Activated naive CD8-positive, alpha-beta T cell treated with anti-CD3 and anti-CD28 coated beads, Interleukin-2, amount 10 ng/mL, durations not matched to agents 7 days and 5 days (primary cell): ENCODE results near the gene SYTL3. TPM values are rescaled to one million over a fixed set of nuclear protein-coding genes. Genes with fewer than 3 reads are reported as not detected.
"Not testable (repeated sequence)": the region's sequence is repeated elsewhere in the genome, so short reads cannot be mapped to it uniquely, and the experiment has no call there.

ENCODE experiments used
- ATAC-seq: fragments of 150-1000 bp; cut with Tn5 transposase; one replicate; pipeline ENCODE4 v1.10.0; 2021; ENCODE audit warnings: low read depth, moderate library complexity
- POLR2A ChIA-PET: fragments of 350-600 bp; sonication (Branson Sonifier 250); formaldehyde crosslinking; loops from one replicate; lab custom pipeline; 2021; ENCODE audit warnings: antibody characterized with exemption; lab: Charles Lee
- DNase-seq: peaks from one replicate; pipeline ENCODE4 v3.0.0; 2021
- H3K27ac Mint-ChIP-seq: one replicate; pipeline ENCODE4 v1.8.0; 2022; ENCODE audit warnings: mild to moderate bottlenecking, mixed read lengths
- H3K27me3 Mint-ChIP-seq: one replicate; pipeline ENCODE4 v1.8.0; 2022; ENCODE audit warnings: mild to moderate bottlenecking, moderate library complexity, mixed read lengths
- H3K36me3 Mint-ChIP-seq: one replicate; pipeline ENCODE4 v1.8.0; 2021; ENCODE audit warnings: mild to moderate bottlenecking, mixed read lengths
- H3K4me1 Mint-ChIP-seq: one replicate; pipeline ENCODE4 v1.8.0; 2021; ENCODE audit warnings: mixed read lengths
- H3K4me3 Mint-ChIP-seq: one replicate; pipeline ENCODE4 v1.8.0; 2022; ENCODE audit warnings: mild to moderate bottlenecking, moderate library complexity, mixed read lengths
- H3K9me3 Mint-ChIP-seq: one replicate; pipeline ENCODE4 v1.8.0; 2021; ENCODE audit warnings: mixed read lengths
- total RNA-seq, 2 experiments: library from RNA; stranded (reverse); gene quantifications; one replicate each; pipeline ENCODE4 v1.2.3, GENCODE V29; 2021

Gene SYTL3
- total RNA-seq, 2 experiments from 2014 or later: 65.3 to 71.7 TPM

DNA sequence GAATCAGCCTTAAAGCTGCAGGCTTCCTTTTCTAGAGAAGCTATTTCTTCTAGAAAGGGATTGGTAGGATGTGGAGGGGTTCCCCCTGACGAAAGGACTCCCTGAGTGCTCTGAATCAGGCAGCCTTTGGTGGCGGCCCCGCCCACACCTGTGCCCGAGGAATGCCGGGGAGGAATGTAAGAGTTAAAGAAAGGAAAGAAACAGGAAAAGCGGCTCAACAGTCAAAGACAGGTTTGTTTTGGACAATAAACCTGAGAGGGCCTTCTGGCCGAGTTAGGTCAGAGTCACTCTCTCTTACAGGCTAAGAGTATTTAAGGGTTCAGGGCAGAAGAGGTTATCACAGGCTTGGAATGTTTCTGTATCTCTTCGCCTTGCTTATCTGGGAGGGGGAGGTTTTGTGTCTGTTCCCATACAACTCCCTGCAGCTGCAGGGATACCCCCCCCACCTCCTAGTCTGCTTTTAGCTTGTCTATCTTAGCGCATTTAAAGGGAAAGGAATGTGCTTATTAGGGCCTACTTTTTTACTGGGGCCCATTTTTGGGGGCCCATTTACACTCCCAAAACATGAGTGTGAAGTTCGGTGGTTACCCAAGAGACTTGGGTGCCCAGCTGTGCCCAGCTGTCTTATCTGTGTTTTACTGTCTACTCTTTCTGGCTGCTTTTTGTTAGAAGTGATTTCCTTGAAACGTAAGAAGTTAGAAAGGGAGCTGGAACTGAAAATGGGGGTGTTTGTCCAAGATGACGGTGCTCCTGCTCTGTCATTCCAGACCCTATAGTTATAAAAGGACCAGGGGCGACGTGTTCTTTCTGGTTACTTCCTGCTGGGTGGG is 38.1 kb upstream of the SYTL3 start:
- Mint-ChIP-seq H3K27me3 (no peaks in the 10 kb centered on the region), H3K4me1 (no peaks in the 10 kb centered on the region), H3K4me3 (no peak overlapping the region), H3K9me3 (peaks cover 4% of the 10 kb centered on the region), H3K36me3 (peaks cover 34% of the 10 kb centered on the region), H3K27ac (no peak overlapping the region)
- DNase-seq (no peak), ATAC-seq (no peak)
- POLR2A ChIA-PET: interaction anchor here (1.1 kb wide), 1 partner anchor 163 kb away, joined by 5 read pairs; no protein-coding TSS in a partner anchor

DNA sequence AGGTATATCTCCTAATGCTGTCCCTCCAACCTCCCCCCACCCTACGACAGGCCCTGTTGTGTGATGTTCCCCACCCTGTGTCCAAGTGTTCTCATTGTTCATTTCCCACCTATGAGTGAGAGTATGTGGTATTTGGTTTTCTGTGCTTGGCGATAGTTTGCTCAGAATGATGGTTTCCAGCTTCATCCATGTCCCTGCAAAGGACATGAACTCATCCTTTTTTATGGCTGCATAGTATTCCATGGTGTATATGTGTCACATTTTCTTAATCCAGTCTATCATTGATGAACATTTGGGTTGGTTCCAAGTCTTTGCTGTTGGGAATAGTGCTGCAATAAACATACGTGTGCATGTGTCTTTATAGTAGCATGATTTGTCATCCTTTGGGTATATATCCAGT is 35.2 kb upstream of the SYTL3 start:
- ATAC-seq, H3K9me3 Mint-ChIP-seq, H3K27ac Mint-ChIP-seq, H3K4me3 Mint-ChIP-seq, H3K27me3 Mint-ChIP-seq, POLR2A ChIA-PET, H3K4me1 Mint-ChIP-seq, DNase-seq: not testable (repeated sequence)
- peaks cover 52% of the 10 kb centered on the region for H3K36me3 Mint-ChIP-seq

DNA sequence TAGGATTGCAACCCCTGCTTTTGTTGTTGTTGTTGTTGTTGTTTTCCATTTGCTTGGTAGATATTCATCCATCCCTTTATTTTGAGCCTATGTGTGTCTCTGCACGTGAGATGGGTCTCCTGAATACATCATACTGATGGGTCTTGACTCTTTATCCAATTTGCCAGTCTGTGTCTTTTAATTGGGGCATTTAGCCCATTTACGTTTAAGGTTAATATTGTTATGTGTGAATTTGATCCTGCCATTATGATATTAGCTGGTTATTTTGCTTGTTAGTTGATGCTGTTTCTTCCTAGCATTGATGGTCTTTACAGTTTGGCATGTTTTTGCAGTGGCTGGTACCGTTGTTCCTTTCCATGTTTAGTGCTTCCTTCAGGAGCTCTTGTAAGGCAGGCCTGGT is 31.6 kb upstream of the SYTL3 start:
- H3K4me3 Mint-ChIP-seq, H3K9me3 Mint-ChIP-seq, POLR2A ChIA-PET, DNase-seq, H3K4me1 Mint-ChIP-seq, H3K27me3 Mint-ChIP-seq, ATAC-seq, H3K27ac Mint-ChIP-seq: not testable (repeated sequence)
- peaks cover 50% of the 10 kb centered on the region for H3K36me3 Mint-ChIP-seq

DNA sequence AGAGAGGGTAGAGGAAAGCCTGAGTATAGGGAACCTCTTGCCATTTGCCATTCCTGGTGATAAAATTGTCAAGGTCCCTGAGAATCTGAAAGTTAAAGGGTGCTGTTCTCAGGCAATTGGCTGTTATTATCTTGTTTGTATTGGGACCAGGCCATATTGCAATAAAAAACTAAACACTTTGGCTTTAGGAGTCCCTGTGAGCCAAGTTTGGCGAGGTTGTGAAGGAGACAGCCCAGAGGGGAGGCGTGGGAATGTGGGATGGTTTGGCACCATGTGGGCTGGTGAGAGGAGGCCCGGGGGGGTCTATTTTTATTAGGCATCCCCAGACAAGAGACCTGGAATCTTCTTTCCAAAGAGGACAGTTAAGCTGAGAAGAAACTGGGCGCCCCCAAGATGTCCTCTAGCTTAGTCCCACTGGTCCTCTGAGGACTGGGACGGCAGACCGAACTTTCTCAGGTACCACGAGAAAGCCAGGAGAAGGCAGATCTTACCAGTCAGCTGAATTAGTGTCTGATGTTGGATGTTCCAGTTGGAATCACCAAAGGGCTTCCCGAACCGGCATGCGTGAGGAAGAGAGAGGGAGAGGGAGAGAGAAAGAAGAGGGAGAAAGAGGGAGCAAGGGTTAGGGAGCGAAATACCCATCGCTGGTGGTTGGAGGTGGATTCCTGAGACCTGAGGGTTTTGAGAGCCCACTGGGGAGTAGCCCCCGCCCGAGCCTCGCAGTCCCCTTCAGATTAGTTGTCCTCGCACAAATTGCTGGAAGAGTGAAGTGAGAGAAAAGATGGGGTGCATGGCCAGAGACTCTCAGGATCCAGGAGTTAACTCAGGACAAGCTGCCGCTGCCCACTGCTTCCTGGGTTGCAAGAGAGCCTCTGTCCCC is 29.7 kb upstream of the SYTL3 start:
- no peak for ATAC-seq
- Mint-ChIP-seq H3K9me3 (no peaks in the 10 kb centered on the region), H3K36me3 (peaks cover 39% of the 10 kb centered on the region), H3K27me3 (no peaks in the 10 kb centered on the region), H3K27ac (peak overlapping the region; percentile 36), H3K4me1 (peaks cover 3% of the 10 kb centered on the region), H3K4me3 (no peak overlapping the region)
- no peak for DNase-seq
- POLR2A ChIA-PET: interaction anchor here (1.2 kb wide), 1 partner anchor 61 kb away, joined by 3 read pairs; the partner anchor contains the start of gene TMEM181

DNA sequence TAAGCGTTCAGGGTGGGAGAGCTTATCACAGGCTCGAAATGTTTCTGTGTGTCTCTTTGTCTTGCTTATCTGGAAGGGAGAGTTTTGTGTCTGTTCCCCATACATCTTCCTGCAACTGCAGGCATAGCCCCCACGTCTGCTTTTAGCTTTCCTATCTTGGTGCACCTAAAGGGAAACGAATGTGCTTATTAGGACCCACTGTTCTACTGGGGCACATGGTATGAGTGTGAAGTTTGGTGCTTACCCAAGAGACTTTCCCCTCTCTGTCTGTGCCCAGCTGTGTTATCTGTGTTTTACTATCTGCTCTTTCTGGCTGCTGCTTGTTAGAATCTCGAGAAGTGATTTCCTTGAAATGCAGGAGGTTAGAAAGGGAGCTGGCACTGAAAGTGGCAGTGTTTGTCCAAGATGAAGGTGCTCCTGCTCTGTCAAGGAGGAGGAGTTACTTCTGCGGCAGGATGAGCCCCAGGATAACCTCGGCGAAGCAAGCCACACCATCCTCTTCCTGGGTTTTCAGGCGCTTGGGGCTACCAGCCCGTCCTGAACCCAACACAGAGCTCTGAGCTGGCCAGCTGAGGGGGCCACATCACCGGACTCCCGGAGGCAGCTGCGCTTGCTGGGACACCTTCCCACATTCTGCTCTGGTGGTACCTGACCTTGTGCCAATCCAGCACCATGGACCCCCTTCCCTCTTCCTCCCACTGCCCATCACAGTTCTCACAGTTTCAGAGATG is 28.7 kb upstream of the SYTL3 start:
- POLR2A ChIA-PET: interaction anchor here (1.2 kb wide), 1 partner anchor 62 kb away, joined by 3 read pairs; the partner anchor contains the start of gene TMEM181
- no peaks in the 10 kb centered on the region for H3K9me3 Mint-ChIP-seq
- DNase-seq (no peak), ATAC-seq (no peak)
- no peak overlapping the region for H3K4me3 Mint-ChIP-seq
- H3K27me3 Mint-ChIP-seq: no peaks in the 10 kb centered on the region
- H3K27ac Mint-ChIP-seq: no peak overlapping the region
- H3K4me1 Mint-ChIP-seq: peaks cover 3% of the 10 kb centered on the region
- H3K36me3 Mint-ChIP-seq: peaks cover 33% of the 10 kb centered on the region

DNA sequence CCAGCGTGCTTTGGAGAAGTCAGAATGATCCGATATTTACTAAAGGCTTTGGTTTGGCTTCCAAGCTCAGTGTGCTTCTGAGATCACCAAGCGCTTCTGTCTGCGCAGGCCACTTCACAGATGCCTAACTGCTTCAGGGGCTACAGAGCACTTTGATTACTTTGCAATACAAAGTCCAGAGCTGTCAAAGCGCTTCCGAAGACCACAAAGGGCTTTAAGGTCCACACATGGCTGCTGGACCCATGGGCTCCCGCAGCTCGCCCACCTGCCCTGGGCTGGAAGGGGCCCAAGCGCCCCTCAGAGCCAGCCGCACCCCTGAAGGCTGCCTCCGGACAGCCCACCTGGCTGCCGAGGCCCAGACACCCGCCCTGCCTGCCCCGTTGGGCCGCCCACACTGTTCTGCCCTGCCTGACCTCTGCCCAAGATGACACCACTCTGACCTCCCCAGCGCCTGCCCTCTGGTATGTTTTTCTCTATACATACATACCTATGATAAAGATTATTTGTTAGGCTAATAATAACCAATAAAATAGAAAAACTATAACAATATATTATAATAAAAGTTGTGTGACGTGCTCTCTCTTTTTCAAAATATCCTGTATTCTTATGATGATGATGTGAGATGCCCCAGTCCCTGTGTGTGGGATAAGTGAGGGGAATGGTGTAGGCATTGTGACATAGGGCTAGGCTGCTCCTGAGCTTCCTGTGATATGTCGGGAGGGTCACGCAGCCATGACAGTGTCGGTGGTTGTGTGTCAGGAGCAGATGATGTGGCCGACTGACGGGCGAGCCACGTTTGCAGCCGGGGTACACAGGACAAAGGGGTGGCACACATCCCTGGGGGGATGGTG is 27.9 kb upstream of the SYTL3 start:
- POLR2A ChIA-PET: no interaction called here
- DNase-seq: no peak
- peaks cover 32% of the 10 kb centered on the region for H3K36me3 Mint-ChIP-seq
- H3K4me3 Mint-ChIP-seq: no peak overlapping the region
- no peak overlapping the region for H3K27ac Mint-ChIP-seq
- H3K9me3 Mint-ChIP-seq: no peaks in the 10 kb centered on the region
- ATAC-seq: no peak
- no peaks in the 10 kb centered on the region for H3K27me3 Mint-ChIP-seq
- peaks cover 3% of the 10 kb centered on the region for H3K4me1 Mint-ChIP-seq

DNA sequence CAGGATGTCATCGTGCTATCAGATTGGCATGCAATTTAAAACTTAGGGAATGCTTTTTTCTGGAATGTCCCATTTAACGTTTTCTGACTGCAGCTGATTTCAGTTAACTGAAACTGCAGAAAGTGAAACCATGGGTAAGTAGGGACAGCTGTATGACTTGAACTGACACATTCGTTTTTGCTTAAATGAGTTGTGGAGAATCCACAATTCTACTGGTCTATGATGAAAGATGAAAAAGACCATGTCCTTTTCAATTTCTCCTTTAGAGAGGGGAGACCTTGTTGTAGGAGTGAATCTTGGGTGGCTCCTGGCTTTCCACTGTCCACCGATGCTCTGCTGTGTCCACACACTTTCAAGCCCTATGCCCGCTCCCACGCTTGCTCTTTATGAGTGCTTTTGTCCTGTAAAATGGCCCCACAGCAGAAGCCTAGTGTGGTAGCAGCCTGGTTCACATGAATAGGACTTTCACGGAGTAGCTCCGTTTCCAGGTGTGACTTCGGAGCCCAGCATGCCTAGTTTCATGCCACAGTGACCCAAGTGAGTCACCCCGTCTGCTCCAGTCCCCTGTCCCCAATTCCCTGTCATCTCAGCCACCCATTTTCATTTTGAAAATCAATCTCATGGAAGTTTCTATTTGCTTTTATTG is 27.2 kb upstream of the SYTL3 start:
- Mint-ChIP-seq H3K4me1 (peaks cover 5% of the 10 kb centered on the region), H3K27me3 (no peaks in the 10 kb centered on the region), H3K36me3 (peaks cover 27% of the 10 kb centered on the region), H3K27ac (no peak overlapping the region), H3K9me3 (no peaks in the 10 kb centered on the region), H3K4me3 (no peak overlapping the region)
- DNase-seq (no peak), ATAC-seq (no peak)
- POLR2A ChIA-PET: no interaction called here

DNA sequence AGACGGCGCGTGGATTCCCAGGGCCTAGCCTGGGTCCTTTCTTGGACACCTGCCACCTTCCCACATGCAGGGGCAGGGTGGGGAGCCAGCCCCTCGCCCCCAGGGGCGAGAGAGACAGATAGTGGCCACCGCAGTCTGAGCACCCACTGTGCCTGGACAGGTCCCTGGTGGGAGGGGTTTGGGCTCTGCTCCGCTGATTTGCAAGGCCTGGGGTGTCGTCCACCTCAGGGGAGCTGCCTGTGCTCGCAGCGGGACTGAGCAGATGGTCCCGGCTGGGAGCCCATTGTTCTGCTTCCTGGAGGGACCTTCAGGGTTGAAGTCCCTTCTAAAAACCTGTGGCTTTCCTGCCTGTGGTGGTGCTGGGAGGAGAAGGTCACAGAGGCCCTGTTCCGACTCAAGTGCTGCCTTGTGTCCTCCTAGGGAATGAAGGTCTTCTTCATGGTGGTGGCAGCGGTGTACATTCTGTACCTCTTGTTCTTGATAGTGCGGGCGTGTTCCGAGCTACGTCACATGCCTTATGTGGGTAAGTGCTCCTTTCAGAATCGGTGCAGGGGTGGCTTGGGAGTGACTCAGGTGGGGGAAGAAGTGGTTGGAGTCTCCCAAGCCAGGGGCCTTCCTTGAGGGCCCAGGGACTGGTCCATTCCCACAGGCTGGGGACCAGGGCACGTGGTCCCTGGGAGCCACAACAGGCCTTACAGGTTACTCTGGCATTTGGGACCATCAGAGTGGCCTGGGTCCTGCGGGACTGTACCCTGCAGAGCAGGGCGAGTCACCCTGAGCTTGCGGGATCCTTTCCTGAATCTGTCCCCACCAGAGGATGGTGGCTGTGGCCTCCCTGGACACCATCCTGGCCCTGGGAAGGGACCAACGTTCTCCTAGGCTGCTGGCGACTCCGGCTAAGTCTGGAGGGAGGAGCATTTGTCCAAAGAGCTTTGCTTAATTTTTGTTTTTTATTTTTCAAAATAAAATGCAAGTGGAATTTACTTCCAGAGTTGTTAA is 24.9 kb upstream of the SYTL3 start:
- DNase-seq (no peak), ATAC-seq (no peak)
- H3K36me3 Mint-ChIP-seq: peaks cover 23% of the 10 kb centered on the region
- POLR2A ChIA-PET: no interaction called here
- no peak overlapping the region for H3K27ac Mint-ChIP-seq
- no peaks in the 10 kb centered on the region for H3K9me3 Mint-ChIP-seq
- H3K4me1 Mint-ChIP-seq: peaks cover 6% of the 10 kb centered on the region
- H3K27me3 Mint-ChIP-seq: no peaks in the 10 kb centered on the region
- H3K4me3 Mint-ChIP-seq: no peak overlapping the region

DNA sequence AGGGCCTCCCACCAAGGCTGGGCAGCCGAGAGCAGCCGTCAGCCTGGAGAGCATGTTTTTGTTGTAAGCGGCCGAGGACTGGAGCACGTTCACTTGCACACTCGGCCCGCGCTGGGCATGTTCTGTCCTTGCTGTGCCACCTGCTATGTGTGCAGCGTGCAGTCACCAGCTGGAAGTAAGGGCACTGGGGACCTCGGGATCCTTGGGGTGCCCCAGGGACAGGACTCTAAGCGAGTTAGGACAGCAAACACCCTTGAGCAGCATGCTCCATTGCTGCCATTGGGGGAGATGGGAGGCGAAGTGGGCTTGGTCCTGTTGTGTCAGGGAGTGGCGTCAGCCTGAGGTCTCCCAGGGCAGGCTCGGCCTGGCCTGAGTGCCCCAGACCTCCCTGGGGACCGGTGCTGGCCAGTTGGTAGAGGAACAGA is 24.0 kb upstream of the SYTL3 start:
- peaks cover 7% of the 10 kb centered on the region for H3K4me1 Mint-ChIP-seq
- ATAC-seq (no peak), DNase-seq (no peak)
- H3K4me3 Mint-ChIP-seq: no peak overlapping the region
- H3K9me3 Mint-ChIP-seq: no peaks in the 10 kb centered on the region
- H3K36me3 Mint-ChIP-seq: peaks cover 20% of the 10 kb centered on the region
- H3K27ac Mint-ChIP-seq: no peak overlapping the region
- H3K27me3 Mint-ChIP-seq: no peaks in the 10 kb centered on the region
- POLR2A ChIA-PET: no interaction called here

DNA sequence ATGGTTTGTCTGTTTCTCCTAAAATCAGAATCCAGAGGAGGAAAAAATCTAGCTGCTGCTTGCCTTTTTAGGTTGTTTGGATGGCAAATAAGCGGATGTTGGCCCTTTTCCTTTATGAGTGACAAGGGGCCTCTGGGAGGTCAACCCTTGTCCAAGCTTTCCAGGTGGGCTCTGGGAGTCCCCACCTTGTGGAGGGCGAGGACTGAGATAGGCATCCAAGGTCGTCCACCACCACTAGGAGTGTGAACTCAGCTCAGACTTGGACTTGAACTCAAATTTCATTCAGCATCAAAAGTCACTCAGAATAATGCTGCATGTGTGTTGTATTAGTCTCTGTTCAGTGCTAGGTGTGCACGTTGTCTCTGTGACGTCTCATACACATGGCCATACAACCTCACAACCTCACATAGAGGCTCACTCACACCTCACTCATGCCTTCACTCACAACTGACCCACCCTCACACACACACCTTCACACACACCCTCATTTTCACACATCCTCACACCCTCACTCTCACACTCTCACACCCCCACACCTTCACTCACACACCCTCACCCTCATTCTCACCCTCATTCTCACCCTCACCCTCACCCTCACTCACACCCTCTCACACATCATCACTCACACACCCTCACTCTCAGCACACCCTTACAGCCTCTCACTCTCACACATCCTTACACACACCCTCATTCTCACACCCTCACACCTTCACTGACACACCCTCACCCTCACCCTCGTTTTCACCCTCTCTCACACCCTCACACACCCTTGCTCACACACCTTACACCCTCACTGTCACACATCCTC is 23.3 kb upstream of the SYTL3 start:
- Mint-ChIP-seq H3K4me1 (peaks cover 12% of the 10 kb centered on the region), H3K36me3 (peaks cover 24% of the 10 kb centered on the region), H3K27ac (peak overlapping the region; percentile 24), H3K27me3 (no peaks in the 10 kb centered on the region), H3K4me3 (no peak overlapping the region), H3K9me3 (no peaks in the 10 kb centered on the region)
- POLR2A ChIA-PET: no interaction called here
- no peak for DNase-seq
- ATAC-seq: no peak
